ENCODE data around the gene PPM1D.
"Not testable (repeated sequence)": the region's sequence is repeated elsewhere in the genome, so short reads cannot be mapped to it uniquely, and the experiment has no call there.

PPM1D gene

DNA sequence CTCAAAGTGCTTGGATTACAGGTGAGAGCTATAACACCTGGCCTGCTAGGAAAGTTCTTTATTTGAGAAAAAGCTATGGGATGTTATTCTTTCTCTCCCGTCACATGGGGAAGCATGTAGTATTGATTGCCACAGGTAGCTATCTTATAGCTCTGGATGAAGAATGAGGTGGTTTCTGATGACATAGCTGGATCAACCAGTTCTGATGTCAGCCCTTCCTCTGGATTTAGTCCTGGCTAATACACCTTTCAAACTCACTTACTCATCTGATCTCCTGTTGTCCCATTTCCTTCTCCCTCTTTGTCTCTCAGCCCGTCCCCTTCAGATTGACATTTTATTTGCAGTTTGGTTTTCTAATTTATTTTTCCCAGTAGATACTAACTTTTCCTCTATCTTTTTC, 14.1 kb upstream of the PPM1D start:
- POLR2A ChIA-PET: no interaction called here
- CTCF ChIA-PET: interaction anchor here (0.6 to 2.7 kb wide), 6 partner anchors 8 to 53 kb away, joined by 3 to 12 read pairs (median 4); partner anchors contain the start of gene PPM1D
- no peak overlapping the region for H3K4me3 ChIP-seq (ENCODE audit: low read depth, low read length)
- DNase-seq (ENCODE audit: low read depth, low spot score): no peak
- TF ChIP-seq, protein P1, sequence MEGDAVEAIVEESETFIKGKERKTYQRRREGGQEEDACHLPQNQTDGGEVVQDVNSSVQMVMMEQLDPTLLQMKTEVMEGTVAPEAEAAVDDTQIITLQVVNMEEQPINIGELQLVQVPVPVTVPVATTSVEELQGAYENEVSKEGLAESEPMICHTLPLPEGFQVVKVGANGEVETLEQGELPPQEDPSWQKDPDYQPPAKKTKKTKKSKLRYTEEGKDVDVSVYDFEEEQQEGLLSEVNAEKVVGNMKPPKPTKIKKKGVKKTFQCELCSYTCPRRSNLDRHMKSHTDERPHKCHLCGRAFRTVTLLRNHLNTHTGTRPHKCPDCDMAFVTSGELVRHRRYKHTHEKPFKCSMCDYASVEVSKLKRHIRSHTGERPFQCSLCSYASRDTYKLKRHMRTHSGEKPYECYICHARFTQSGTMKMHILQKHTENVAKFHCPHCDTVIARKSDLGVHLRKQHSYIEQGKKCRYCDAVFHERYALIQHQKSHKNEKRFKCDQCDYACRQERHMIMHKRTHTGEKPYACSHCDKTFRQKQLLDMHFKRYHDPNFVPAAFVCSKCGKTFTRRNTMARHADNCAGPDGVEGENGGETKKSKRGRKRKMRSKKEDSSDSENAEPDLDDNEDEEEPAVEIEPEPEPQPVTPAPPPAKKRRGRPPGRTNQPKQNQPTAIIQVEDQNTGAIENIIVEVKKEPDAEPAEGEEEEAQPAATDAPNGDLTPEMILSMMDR (IDR thresholded peaks at IDR 0.05; ENCODE audit: insufficient read depth, low read length, missing control alignments): no peak

DNA sequence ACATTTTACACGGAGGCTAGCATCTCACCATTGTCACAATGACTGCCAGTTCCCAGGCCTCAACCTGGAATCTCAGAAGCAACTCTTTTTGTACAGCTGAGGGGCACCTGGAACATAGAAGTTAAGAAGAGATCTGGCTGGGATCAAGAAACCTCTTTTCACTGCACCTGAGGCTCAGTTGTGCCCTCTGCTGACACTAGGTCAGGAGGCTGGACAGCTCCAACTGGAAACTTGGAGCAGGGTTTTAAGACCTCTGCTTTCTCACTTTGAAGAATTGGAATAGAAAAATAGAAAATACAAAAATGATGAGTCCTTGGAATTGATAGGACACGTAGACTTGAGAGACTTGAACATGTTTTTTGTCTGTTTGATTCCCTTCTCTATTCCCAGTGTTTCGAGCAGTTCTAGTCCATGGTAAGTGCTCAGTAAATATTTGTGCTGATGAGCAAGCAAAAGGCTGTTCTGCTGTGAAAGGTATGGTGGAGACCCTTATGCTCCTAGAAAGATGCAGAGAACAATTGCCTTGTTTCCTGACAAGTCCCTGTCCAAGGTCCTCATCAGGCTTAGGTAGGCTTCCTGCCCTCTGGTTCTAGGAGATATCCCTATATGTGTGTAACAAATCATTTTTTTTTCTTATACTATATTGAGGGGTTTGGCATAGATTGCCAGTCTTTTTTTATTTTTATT, 13.6 kb upstream of the PPM1D start:
- CTCF ChIA-PET: interaction anchor here (0.6 to 2.7 kb wide), 6 partner anchors 8 to 52 kb away, joined by 3 to 12 read pairs (median 4); partner anchors contain the start of gene PPM1D
- DNase-seq (ENCODE audit: low read depth, low spot score): no peak
- POLR2A ChIA-PET: no interaction called here
- TF ChIP-seq, protein P1 (IDR thresholded peaks at IDR 0.05; ENCODE audit: insufficient read depth, low read length, missing control alignments): peak; percentile 26
- H3K4me3 ChIP-seq (ENCODE audit: low read depth, low read length): no peak overlapping the region

DNA sequence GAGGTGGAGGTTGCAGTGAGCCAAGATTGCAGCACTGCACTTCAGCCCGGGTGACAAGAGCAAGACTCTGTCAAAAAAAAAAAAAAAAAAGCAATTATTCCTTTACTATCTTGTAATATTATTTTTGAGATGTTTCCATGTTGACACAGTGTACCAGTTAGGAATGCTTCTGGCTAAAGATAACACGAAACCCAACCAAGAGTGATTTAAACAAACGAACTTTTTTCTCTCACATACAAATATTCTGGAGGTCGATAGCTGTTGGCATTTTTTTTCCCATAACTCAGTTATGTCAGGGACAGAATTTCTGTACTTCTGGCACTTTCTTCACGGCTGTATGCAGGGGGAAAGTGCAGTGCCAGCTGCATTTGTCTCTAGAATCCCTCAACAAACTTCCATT, 9.9 kb upstream of the PPM1D start:
- no peak overlapping the region for H3K4me3 ChIP-seq (ENCODE audit: low read depth, low read length)
- no peak for DNase-seq (ENCODE audit: low read depth, low spot score)
- TF ChIP-seq, protein P1 (IDR thresholded peaks at IDR 0.05; ENCODE audit: insufficient read depth, low read length, missing control alignments): no peak
- ChIA-PET POLR2A (no interaction called here), CTCF (interaction anchor here (1.3 to 1.9 kb wide), 2 partner anchors 9 to 12 kb away, joined by 6 to 20 read pairs; no protein-coding TSS in a partner anchor)

DNA sequence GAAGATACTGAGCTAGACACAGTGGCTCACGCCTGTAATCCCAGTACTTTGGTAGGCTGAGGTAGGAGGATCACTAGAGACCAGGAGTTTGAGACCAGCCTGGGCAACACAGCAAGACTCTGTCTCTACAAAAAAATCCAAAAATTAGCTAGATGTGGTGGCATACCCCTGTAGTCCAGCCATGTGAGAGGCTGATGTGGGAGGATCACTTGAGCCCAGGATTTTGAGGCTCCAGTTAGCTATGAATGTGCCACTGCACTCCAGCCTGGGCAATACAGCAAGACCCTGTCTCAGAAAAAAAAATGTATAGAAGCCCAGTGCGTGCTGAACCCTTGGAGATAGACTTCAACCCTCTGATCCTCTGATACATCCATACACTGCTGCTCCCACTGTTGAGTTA, 7.2 kb upstream of the PPM1D start:
- H3K4me3 ChIP-seq (ENCODE audit: low read depth, low read length): no peak overlapping the region
- DNase-seq (ENCODE audit: low read depth, low spot score): no peak
- CTCF ChIA-PET: interaction anchor here (1.9 kb wide), 1 partner anchor 15 kb away, joined by 5 read pairs; no protein-coding TSS in a partner anchor
- TF ChIP-seq, protein P1 (IDR thresholded peaks at IDR 0.05; ENCODE audit: insufficient read depth, low read length, missing control alignments): no peak
- POLR2A ChIA-PET: no interaction called here

DNA sequence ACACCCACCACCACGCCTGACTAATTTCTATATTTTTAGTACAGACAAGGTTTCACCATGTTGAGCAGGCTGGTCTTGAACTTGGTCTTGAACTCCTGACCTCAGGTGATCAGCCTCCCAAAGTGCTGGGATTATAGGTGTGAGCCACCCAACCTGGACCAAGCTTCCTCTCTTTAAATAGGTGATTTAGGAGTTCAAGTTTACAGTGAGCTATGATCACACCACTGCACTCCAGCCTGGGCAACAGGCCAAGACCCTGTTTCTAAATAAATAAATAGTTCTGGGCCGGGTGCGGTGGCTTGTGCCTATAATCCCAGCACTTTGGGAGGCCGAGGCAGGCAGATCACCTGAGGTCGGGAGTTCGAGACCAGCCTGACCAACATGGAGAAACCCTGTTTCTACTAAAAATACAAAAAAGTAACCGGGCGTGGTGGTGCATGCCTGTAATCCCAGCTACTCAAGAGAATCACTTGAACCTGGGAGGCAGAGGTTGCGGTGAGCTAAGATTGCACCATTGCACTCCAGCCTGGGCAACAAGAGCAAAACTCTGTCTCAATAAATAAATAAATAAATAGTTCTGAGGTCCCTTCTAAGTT, 6.5 kb upstream of the PPM1D start:
- POLR2A ChIA-PET; DNase-seq (ENCODE audit: low read depth, low spot score); H3K4me3 ChIP-seq (ENCODE audit: low read depth, low read length): not testable (repeated sequence)
- CTCF ChIA-PET: interaction anchor here (1.4 to 1.9 kb wide), 3 partner anchors 8 to 16 kb away, joined by 4 to 5 read pairs (median 4); no protein-coding TSS in a partner anchor

DNA sequence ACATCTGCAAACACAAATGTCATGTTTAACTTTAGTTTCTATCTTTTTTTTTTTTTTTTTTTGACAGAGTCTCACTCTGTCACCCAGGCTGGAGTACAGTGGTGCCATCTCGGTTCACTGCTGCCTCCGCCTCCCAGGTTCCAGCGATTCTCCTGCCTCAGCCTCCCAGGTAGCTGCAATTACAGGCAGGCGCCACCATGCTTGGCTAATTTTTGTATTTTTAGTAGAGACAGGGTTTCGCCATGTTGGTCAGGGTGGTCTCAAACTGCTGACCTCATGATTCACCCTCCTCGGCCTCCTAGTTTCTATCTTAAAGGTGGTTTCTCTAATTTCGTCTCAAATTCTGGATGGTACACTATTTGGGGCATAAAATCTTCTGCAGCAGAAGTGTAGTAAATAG, 5.8 kb upstream of the PPM1D start:
- CTCF ChIA-PET: interaction anchor here (1.4 to 1.9 kb wide), 3 partner anchors 8 to 17 kb away, joined by 4 to 5 read pairs (median 4); no protein-coding TSS in a partner anchor
- DNase-seq (ENCODE audit: low read depth, low spot score); H3K4me3 ChIP-seq (ENCODE audit: low read depth, low read length); POLR2A ChIA-PET: not testable (repeated sequence)

DNA sequence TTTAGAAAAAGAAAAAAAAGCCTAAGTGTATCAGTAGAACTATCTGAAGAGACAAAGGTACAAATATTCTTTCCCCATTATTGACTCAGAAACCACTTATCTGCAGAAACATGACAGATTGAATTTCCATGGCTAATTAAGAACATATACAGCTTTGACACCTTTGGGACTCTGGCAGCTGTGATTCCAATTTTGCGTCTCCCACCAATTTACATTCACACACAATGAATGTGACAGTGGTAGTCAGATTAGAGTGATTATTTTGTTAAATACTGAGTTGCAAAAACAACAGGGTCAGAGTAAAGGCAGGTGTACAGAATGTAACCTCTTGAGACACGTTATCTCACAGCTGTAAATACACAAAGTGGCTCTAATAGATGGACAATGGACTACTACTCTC, 5.3 kb upstream of the PPM1D start:
- no peak for DNase-seq (ENCODE audit: low read depth, low spot score)
- no peak overlapping the region for H3K4me3 ChIP-seq (ENCODE audit: low read depth, low read length)
- POLR2A ChIA-PET: no interaction called here
- CTCF ChIA-PET: interaction anchor here (1.4 to 1.9 kb wide), 4 partner anchors 9 to 22 kb away, joined by 4 to 5 read pairs (median 4); no protein-coding TSS in a partner anchor
- TF ChIP-seq, protein P1 (IDR thresholded peaks at IDR 0.05; ENCODE audit: insufficient read depth, low read length, missing control alignments): no peak

Measured in AG04449 (cell line).